Ovary (tissue), 9 donors: ENCODE results near the gene ELOB. TPM values are rescaled to one million over a fixed set of nuclear protein-coding genes. Genes with fewer than 3 reads are reported as not detected.

Source experiments
- DNase-seq, 5 donors: peaks; one replicate each; pipeline ENCODE4 v3.0.0-alpha.2; 2019 to 2020
- H3K27ac ChIP-seq, 2 donors: fragments of 200-600 bp; one replicate each; pipeline versions ENCODE4 v1.5.1 to v1.8.0; 2019 to 2022
- H3K27me3 ChIP-seq: fragments of 200-600 bp; one replicate; pipeline ENCODE4 v1.8.0; 2022
- H3K36me3 ChIP-seq: fragments of 200-600 bp; sonication (generic); one replicate; pipeline ENCODE4 v1.5.1; 2019
- H3K4me1 ChIP-seq: one replicate; pipeline ENCODE4 v1.8.1; 2013; ENCODE audit warnings: mild to moderate bottlenecking, moderate library complexity; ENCODE audit not compliant: insufficient read depth
- H3K4me3 ChIP-seq: fragments of 200-600 bp; sonication (generic); one replicate; pipeline ENCODE4 v1.5.1; 2017
- H3K9me3 ChIP-seq, 2 donors: fragments of 200-600 bp in 1 of 2; sonication (generic) in 1 of 2; one replicate each; pipeline versions ENCODE4 v1.5.1 to v1.8.1; 2013 to 2019; ENCODE audit warnings: mild to moderate bottlenecking in 1 of 2, moderate library complexity in 1 of 2
- CTCF ChIP-seq, 3 donors: fragments of 450-650 bp in 2 of 3; fragments of 200-600 bp in 1 of 3; IDR thresholded peaks; one replicate each; pipeline versions ENCODE4 v1.5.1 to v1.8.0; 2016 to 2022; ENCODE audit warnings: antibody characterized with exemption in 3 of 3, mild to moderate bottlenecking in 1 of 3
- EP300 ChIP-seq: sonication (generic); formaldehyde crosslinking; IDR thresholded peaks from one replicate; pipeline ENCODE4 v1.6.1; 2017; ENCODE audit warnings: antibody characterized with exemption
- POLR2A ChIP-seq: fragments of 450-650 bp; IDR thresholded peaks from one replicate; pipeline ENCODE4 v1.6.1; 2017; ENCODE audit warnings: antibody characterized with exemption, mild to moderate bottlenecking, moderate library complexity
- WGBS, 3 donors: extraction: QIAGEN DNeasy Blood & Tissue Kit in 1 of 3; methylation state at CpG; one replicate each; pipeline versions ENCODE4 v1.1.5 to v1.1.7; 2013 to 2017; 5-methylcytosine and 5-hydroxymethylcytosine counted together
- intact Hi-C, 4 donors: fragments of 100-400 bp; cut with DNase I; formaldehyde crosslinking; loops; one replicate each; pipeline versions ENCODE4 v1.11.0 to v1.15.1; 2022 to 2023
- polyA plus RNA-seq, 2 donors: library from polyadenylated mRNA; stranded (reverse); fragments of 200-250 nt in 1 of 2; fragments of 350-450 nt in 1 of 2; fragmentation: Illumina TruSeq in 1 of 2; extraction: RNeasy Lipid Tissue Mini Kit (QIAGEN cat#74804) in 1 of 2; gene quantifications; one replicate each; pipeline ENCODE4 v1.2.3, GENCODE V29; 2013 to 2014
- total RNA-seq, 7 donors: library from RNA; depleted of rRNA in 2 of 7; stranded (reverse); fragments of >200 nt in 2 of 7; fragmentation: NEBNext Ultra II Directional in 3 of 7; extraction: Animal tissue kit (Norgen Biotek cat#: 25700) in 3 of 7; gene quantifications; one replicate each; pipeline versions ENCODE4 v1.1.0 to v1.2.4, GENCODE V29; 2016 to 2023
- donor health status: DM: no; HTN: no; CAD: no; lungs with moderate emphysema.
- donor health status: DM: no; HTN: no; CAD: no.
- donor health status: Bipolar disorder and iron deficiency.
- donor health status: DM: yes; HTN: yes; CAD: no.
- donor health status: DM: no; HTN: no; CAD: no.
- donor health status: DM: yes; HTN: yes; CAD: no.

The ELOB gene
- total and polyA plus RNA-seq, 9 donors, result 8.9 to 498 (median 172) TPM

GRCh38 chr16:2806286-2806685, 29.2 kb upstream of the ELOB start:
- no peak for DNase-seq
- intact Hi-C loops, result no loop called here

GRCh38 chr16:2804728-2805127, 27.6 kb upstream of the ELOB start:
- TF ChIP-seq EP300 (no peak), CTCF (IDR thresholded peaks at IDR 0.05) (no peak), POLR2A (no peak)
- H3K4me1 ChIP-seq, result no peaks in the 10 kb centered on the region
- H3K27ac ChIP-seq, result no peak overlapping the region
- H3K4me3 ChIP-seq, result no peak overlapping the region
- WGBS, 3 donors, result 91 to 96% (median 92%) methylated on average over 4 of the region's 4 CpGs
- DNase-seq, result no peak
- peaks cover 0 to 5% of the 10 kb centered on the region in 2 donors for H3K9me3 ChIP-seq
- no peaks in the 10 kb centered on the region for H3K27me3 ChIP-seq
- intact Hi-C loops, result no loop called here
- H3K36me3 ChIP-seq, result no peaks in the 10 kb centered on the region

More at GRCh38 chr16:2806286-2806685, 29.2 kb upstream of the ELOB start:
- 55 to 64% (median 58%) methylated on average over 5 of the region's 5 CpGs for WGBS, 3 donors
- Histone ChIP-seq H3K27me3 (no peaks in the 10 kb centered on the region), H3K9me3 (peaks cover 0 to 5% of the 10 kb centered on the region in 2 donors), H3K36me3 (no peaks in the 10 kb centered on the region), H3K4me1 (no peaks in the 10 kb centered on the region), H3K4me3 (no peak overlapping the region), H3K27ac (no peak overlapping the region)
- TF ChIP-seq CTCF (IDR thresholded peaks at IDR 0.05), result no peak
- no peak for TF ChIP-seq POLR2A
- no peak for TF ChIP-seq EP300

GRCh38 chr16:2803545-2804195, 26.6 kb upstream of the ELOB start:
- 76 to 85% (median 85%) methylated on average over 3 of the region's 3 CpGs for WGBS, 3 donors
- DNase-seq, result no peak
- no peak overlapping the region for H3K27ac ChIP-seq
- H3K27me3 ChIP-seq, result no peaks in the 10 kb centered on the region
- H3K36me3 ChIP-seq, result no peaks in the 10 kb centered on the region
- H3K9me3 ChIP-seq, result peaks cover 0 to 5% of the 10 kb centered on the region in 2 donors
- H3K4me3 ChIP-seq, result no peak overlapping the region
- H3K4me1 ChIP-seq, result no peaks in the 10 kb centered on the region
- intact Hi-C loops, result no loop called here
- TF ChIP-seq CTCF (IDR thresholded peaks at IDR 0.05), result no peak
- no peak for TF ChIP-seq EP300
- no peak for TF ChIP-seq POLR2A

- WGBS, 3 donors, result 72 to 96% (median 90%) methylated on average over 1 of the region's 1 CpG
- Histone ChIP-seq H3K27ac (no peak overlapping the region), H3K27me3 (no peaks in the 10 kb centered on the region), H3K4me1 (no peaks in the 10 kb centered on the region), H3K9me3 (peaks cover 0 to 5% of the 10 kb centered on the region in 2 donors), H3K36me3 (no peaks in the 10 kb centered on the region), H3K4me3 (no peak overlapping the region)
- no peak for DNase-seq
- TF ChIP-seq EP300 (no peak), CTCF (IDR thresholded peaks at IDR 0.05) (no peak), POLR2A (no peak)
- intact Hi-C loops, result no loop called here
These were observed 22.8 kb upstream of the ELOB start for GRCh38 chr16:2799859-2800226.
